Measurements from ENCODE around the gene CDK2. TPM values are rescaled to one million over a fixed set of nuclear protein-coding genes. Genes with fewer than 3 reads are reported as not detected.

The CDK2 gene
- total and polyA plus RNA-seq, 9 of the 15 experiments (the other 6 are each of a cell fraction or from before 2014, with no cell fraction given), result 17.4 to 213 (median 109) TPM

- TF ChIP-seq TCF15 (CRISPR knock-in tag; IDR thresholded peaks at IDR 0.05) (no peak), SFPQ (IDR thresholded peaks at IDR 0.05; ENCODE audit: low read depth, low read length) (no peak), ETV6 (IDR thresholded peaks at IDR 0.05; ENCODE audit: borderline replicate concordance in 1 of 2, low read depth in 2 of 2, low read length in 1 of 2) (no peak), ETV6 (CRISPR knock-in tag; IDR thresholded peaks at IDR 0.05; ENCODE audit: borderline replicate concordance) (no peak), FOXJ2 (tag; IDR thresholded peaks at IDR 0.05) (no peak), ZNF444 (CRISPR knock-in tag; IDR thresholded peaks at IDR 0.05) (no peak), NR2F6 (CRISPR knock-in tag; IDR thresholded peaks at IDR 0.05) (no peak), HDGF (IDR thresholded peaks at IDR 0.05) (no peak), HMGXB4 (CRISPR knock-in tag; IDR thresholded peaks at IDR 0.05) (no peak), CHD7 (IDR thresholded peaks at IDR 0.05; ENCODE audit: low read depth, low read length) (no peak), ZNF79 (CRISPR knock-in tag; IDR thresholded peaks at IDR 0.05; ENCODE audit: low read depth) (no peak)
Observed at GRCh38 chr12:55991110-55991509, 24.5 kb downstream of the CDK2 start (continued).
